ENCODE data around the gene MICU1.

The MICU1 gene

GRCh38 chr10:72370201-72370722 is 255.6 kb downstream of the MICU1 start:
- no peak overlapping the region for H3K4me3 Mint-ChIP-seq
- no peak for DNase-seq
- no peaks in the 10 kb centered on the region for H3K9me3 Mint-ChIP-seq
- H3K4me1 Mint-ChIP-seq: no peaks in the 10 kb centered on the region
- TF ChIP-seq CTCF (IDR thresholded peaks at IDR 0.05): no peak
- H3K27ac Mint-ChIP-seq: peak overlapping the region; percentile 59
- peaks cover 27% of the 10 kb centered on the region for H3K36me3 Mint-ChIP-seq (ENCODE audit: low read depth)
- H3K27me3 Mint-ChIP-seq (ENCODE audit: low read depth, poor library complexity): no peaks in the 10 kb centered on the region

- H3K9me3 Mint-ChIP-seq: no peaks in the 10 kb centered on the region
- H3K4me1 Mint-ChIP-seq: peaks cover 7% of the 10 kb centered on the region
- H3K4me3 Mint-ChIP-seq: no peak overlapping the region
- no peak for DNase-seq
- peaks cover 24% of the 10 kb centered on the region for H3K36me3 Mint-ChIP-seq (ENCODE audit: low read depth)
- no peaks in the 10 kb centered on the region for H3K27me3 Mint-ChIP-seq (ENCODE audit: low read depth, poor library complexity)
- no peak overlapping the region for H3K27ac Mint-ChIP-seq
- TF ChIP-seq CTCF (IDR thresholded peaks at IDR 0.05): no peak
Measured at GRCh38 chr10:72367301-72367960, 258.4 kb downstream of the MICU1 start.

GRCh38 chr10:72365106-72365895 is 260.6 kb downstream of the MICU1 start:
- Mint-ChIP-seq H3K4me3 (no peak overlapping the region), H3K9me3 (no peaks in the 10 kb centered on the region)

GRCh38 chr10:72364239-72364777 is 261.6 kb downstream of the MICU1 start:
- peaks cover 7% of the 10 kb centered on the region for H3K4me1 Mint-ChIP-seq
- H3K4me3 Mint-ChIP-seq: no peak overlapping the region
- peak; percentile 84 for DNase-seq
- no peaks in the 10 kb centered on the region for H3K9me3 Mint-ChIP-seq
- H3K27ac Mint-ChIP-seq: no peak overlapping the region
- peak; percentile 86 for TF ChIP-seq CTCF (IDR thresholded peaks at IDR 0.05)
- H3K36me3 Mint-ChIP-seq (ENCODE audit: low read depth): peaks cover 22% of the 10 kb centered on the region
- peaks cover 4% of the 10 kb centered on the region for H3K27me3 Mint-ChIP-seq (ENCODE audit: low read depth, poor library complexity)

More at GRCh38 chr10:72365106-72365895, 260.6 kb downstream of the MICU1 start:
- H3K27me3 Mint-ChIP-seq (ENCODE audit: low read depth, poor library complexity): no peaks in the 10 kb centered on the region
- no peak for DNase-seq
- no peak for TF ChIP-seq CTCF (IDR thresholded peaks at IDR 0.05)
- no peak overlapping the region for H3K27ac Mint-ChIP-seq
- peaks cover 7% of the 10 kb centered on the region for H3K4me1 Mint-ChIP-seq
- peaks cover 24% of the 10 kb centered on the region for H3K36me3 Mint-ChIP-seq (ENCODE audit: low read depth)

- H3K4me3 Mint-ChIP-seq: no peak overlapping the region
- peaks cover 12% of the 10 kb centered on the region for H3K36me3 Mint-ChIP-seq (ENCODE audit: low read depth)
- TF ChIP-seq CTCF (IDR thresholded peaks at IDR 0.05): no peak
- no peak for DNase-seq
- peaks cover 28% of the 10 kb centered on the region for H3K4me1 Mint-ChIP-seq
- peak overlapping the region; percentile 11 for H3K27ac Mint-ChIP-seq
- H3K9me3 Mint-ChIP-seq: peaks cover 6% of the 10 kb centered on the region
- H3K27me3 Mint-ChIP-seq (ENCODE audit: low read depth, poor library complexity): peaks cover 12% of the 10 kb centered on the region
Measured at GRCh38 chr10:72356987-72357386, 268.9 kb downstream of the MICU1 start.
